IMR-90 (cell line): Measurements from ENCODE around the gene RALGAPA1. TPM values are rescaled to one million over a fixed set of nuclear protein-coding genes. Genes with fewer than 3 reads are reported as not detected.

Experiments used
- ATAC-seq: fragments of 200-7000 bp; cut with Tn5 transposase; 2 replicates; pipeline ENCODE4 v1.9.1; 2020; ENCODE audit warnings: low read depth, mild to moderate bottlenecking, moderate library complexity
- BruUV-seq: library from RNA; stranded (reverse); fragments of 400-500 nt; replicated peaks from 2 replicates; lab custom pipeline; 2021; lab: Mats Ljungman, UMichigan
- CTCF ChIA-PET: fragments of 300-600 bp; formaldehyde crosslinking; extraction: SDS; loops from one replicate; lab custom pipeline; 2021; ENCODE audit warnings: antibody characterized with exemption; lab: Yijun Ruan, JAX
- POLR2A ChIA-PET: fragments of 300-600 bp; sonication (Branson Sonifier 250); formaldehyde crosslinking; loops from one replicate; lab custom pipeline; 2022; ENCODE audit warnings: antibody characterized with exemption; ENCODE audit not compliant: unreplicated experiment; lab: Charles Lee
- DNase-seq: peaks from one replicate; pipeline ENCODE4 v3.0.0; 2013
- H2AFZ ChIP-seq: replicated peaks from 2 replicates; pipeline ENCODE3; 2013; ENCODE audit warnings: low read length, mild to moderate bottlenecking; ENCODE audit not compliant: poor library complexity
- H2AK5ac ChIP-seq: 2 replicates; pipeline ENCODE4 v1.6.1; 2013; ENCODE audit warnings: low read depth, low read length, inconsistent platforms
- H2AK9ac ChIP-seq: replicated peaks from 2 replicates; pipeline ENCODE3; 2013; ENCODE audit warnings: mild to moderate bottlenecking, low read depth, low read length, moderate library complexity; ENCODE audit not compliant: poor library complexity
- H2BK120ac ChIP-seq: 2 replicates; pipeline ENCODE4 v1.6.1; 2013; ENCODE audit warnings: low read depth, low read length, inconsistent platforms
- H2BK15ac ChIP-seq: 3 replicates; pipeline ENCODE4 v1.6.1; 2013; ENCODE audit warnings: low read depth, low read length, inconsistent platforms
- H2BK20ac ChIP-seq: 2 replicates; pipeline ENCODE4 v1.6.1; 2013; ENCODE audit warnings: low read depth, mild to moderate bottlenecking, inconsistent platforms, low read length, moderate library complexity
- H2BK5ac ChIP-seq: 2 replicates; pipeline ENCODE4 v1.6.1; 2013; ENCODE audit warnings: mild to moderate bottlenecking, low read depth, low read length, inconsistent platforms; ENCODE audit not compliant: poor library complexity, severe bottlenecking
- H3K14ac ChIP-seq: replicated peaks from 2 replicates; pipeline ENCODE4 v1.6.1; 2013; ENCODE audit warnings: low read depth, low read length, inconsistent platforms
- H3K18ac ChIP-seq: 2 replicates; pipeline ENCODE4 v1.6.1; 2013; ENCODE audit warnings: low read depth, low read length, control low read depth
- H3K23ac ChIP-seq: 2 replicates; pipeline ENCODE4 v1.6.1; 2013; ENCODE audit warnings: low read depth, low read length, inconsistent platforms
- H3K27ac ChIP-seq: 2 replicates; pipeline ENCODE4 v1.5.1; 2013; ENCODE audit warnings: mild to moderate bottlenecking, control low read depth, low read length; ENCODE audit not compliant: insufficient read depth
- H3K27me3 ChIP-seq: 2 replicates; pipeline ENCODE4 v1.6.1; 2013; ENCODE audit warnings: low read length; ENCODE audit not compliant: control insufficient read depth, insufficient read depth
- H3K36me3 ChIP-seq: 2 replicates; pipeline ENCODE4 v1.6.1; 2013; ENCODE audit warnings: low read length, mixed read lengths; ENCODE audit not compliant: control insufficient read depth, insufficient read depth
- H3K4ac ChIP-seq: 2 replicates; pipeline ENCODE4 v1.6.1; 2013; ENCODE audit warnings: low read depth, low read length, inconsistent platforms
- H3K4me1 ChIP-seq: 2 replicates; pipeline ENCODE4 v1.6.1; 2013; ENCODE audit warnings: low read length, mixed read lengths; ENCODE audit not compliant: control insufficient read depth, insufficient read depth
- H3K4me2 ChIP-seq: 2 replicates; pipeline ENCODE4 v1.6.1; 2013; ENCODE audit warnings: low read depth, mild to moderate bottlenecking, control low read depth, low read length, moderate library complexity
- H3K4me3 ChIP-seq: 2 replicates; pipeline ENCODE4 v1.5.1; 2013; ENCODE audit warnings: low read depth, mild to moderate bottlenecking, control low read depth, low read length, moderate library complexity; ENCODE audit not compliant: insufficient read depth
- H3K56ac ChIP-seq: 2 replicates; pipeline ENCODE4 v1.6.1; 2013; ENCODE audit warnings: low read length, inconsistent platforms; ENCODE audit not compliant: insufficient read depth; ENCODE audit errors: extremely low read depth
- H3K79me1 ChIP-seq, 2 experiments: 2 replicates each; pipeline ENCODE4 v1.6.1; 2013; ENCODE audit warnings: low read length in 2 of 2, inconsistent platforms in 1 of 2, low read depth in 1 of 2
- H3K9ac ChIP-seq: 2 replicates; pipeline ENCODE4 v1.6.1; 2013; ENCODE audit warnings: low read depth, low read length, control low read depth
- H3K9me1 ChIP-seq: 2 replicates; pipeline ENCODE4 v1.6.1; 2013; ENCODE audit warnings: low read length, inconsistent platforms; ENCODE audit not compliant: insufficient read depth
- H3K9me3 ChIP-seq: 2 replicates; pipeline ENCODE4 v1.6.1; 2013; ENCODE audit warnings: low read length; ENCODE audit not compliant: control insufficient read depth, insufficient read depth
- H4K20me1 ChIP-seq: 2 replicates; pipeline ENCODE4 v1.6.1; 2013; ENCODE audit warnings: low read length, inconsistent platforms; ENCODE audit not compliant: insufficient read depth
- H4K5ac ChIP-seq: 2 replicates; pipeline ENCODE4 v1.6.1; 2013; ENCODE audit warnings: mild to moderate bottlenecking, low read depth, low read length, control low read depth
- H4K8ac ChIP-seq, 2 experiments: 2 replicates each; pipeline ENCODE4 v1.6.1; 2013; ENCODE audit warnings: low read depth in 2 of 2, low read length in 2 of 2, control low read depth in 1 of 2, inconsistent platforms in 1 of 2
- H4K91ac ChIP-seq: 2 replicates; pipeline ENCODE4 v1.6.1; 2013; ENCODE audit warnings: low read depth, low read length, inconsistent platforms; ENCODE audit not compliant: insufficient read depth
- BHLHE40 ChIP-seq: fragments of 150-350 bp; IDR thresholded peaks from 2 replicates; pipeline ENCODE4 v1.6.1; 2016; ENCODE audit warnings: mild to moderate bottlenecking, low read depth, low read length
- CEBPB ChIP-seq: IDR thresholded peaks from 2 replicates; pipeline ENCODE4 v1.6.1; 2012; ENCODE audit warnings: low read depth, low read length, improper control_type of control experiment
- MXI1 ChIP-seq: IDR thresholded peaks from 2 replicates; pipeline ENCODE4 v1.6.1; 2012; ENCODE audit warnings: low read depth, mild to moderate bottlenecking, low read length, moderate library complexity, borderline replicate concordance
- RFX5 ChIP-seq: IDR thresholded peaks from 2 replicates; pipeline ENCODE4 v1.8.0; 2012; ENCODE audit warnings: low read depth, mild to moderate bottlenecking, low read length, moderate library complexity
- WGBS, 2 experiments: methylation state at CpG; one replicate each; pipeline versions ENCODE4 v1.1.5 to v1.1.7; 2013; ENCODE audit warnings: missing lambda C conversion rate in 2 of 2; ENCODE audit not compliant: insufficient read length in 1 of 2; ENCODE audit errors: extremely low coverage in 2 of 2; 5-methylcytosine and 5-hydroxymethylcytosine counted together
- dilution Hi-C: fragments of 300-500 bp; cut with HindIII; formaldehyde crosslinking; loops from one replicate; pipeline ENCODE4 v1.14.3; 2018; ENCODE audit warnings: low sequenced_read_pairs; ENCODE audit not compliant: unreplicated experiment
- in situ Hi-C: fragments of 300-500 bp; cut with MboI; formaldehyde crosslinking; loops from 3 replicates; pipeline ENCODE4 v1.14.3; 2019; ENCODE audit warnings: low sequenced_read_pairs, inconsistent platforms, mixed read lengths
- intact Hi-C: fragments of 100-400 bp; cut with micrococcal nuclease; formaldehyde crosslinking; loops from 2 replicates; pipeline ENCODE4 v1.10.0; 2022
- polyA plus RNA-seq, 3 experiments: library from polyadenylated mRNA; depleted of rRNA; stranded (reverse); fragments of >200 nt; gene quantifications; 2 replicates each; pipeline ENCODE4 v1.2.3, GENCODE V29; 2012; ENCODE audit warnings: low replicate concordance in 1 of 3
- total RNA-seq: library from RNA; depleted of rRNA; stranded (reverse); fragments of >200 nt; gene quantifications from 2 replicates; pipeline ENCODE4 v1.2.3, GENCODE V29; 2012
- TF ChIP-seq, protein P1 (sequence below): conservative IDR thresholded peaks from 2 replicates; pipeline ENCODE4 v1.5.1; 2012; ENCODE audit warnings: mild to moderate bottlenecking, low read depth, low read length, improper control_type of control experiment

The RALGAPA1 gene
- total and polyA plus RNA-seq, 2 of the 4 experiments (the other 2 are of a cell fraction), result 5.1 to 25.6 TPM

- Histone ChIP-seq H3K4ac (no peak overlapping the region), H3K56ac (no peak overlapping the region), H3K9ac (no peak overlapping the region), H3K23ac (no peak overlapping the region), H4K8ac (no peak overlapping the region), H2BK20ac (no peak overlapping the region), H2BK15ac (no peak overlapping the region), H2AFZ (no peak overlapping the region), H3K4me2 (no peak overlapping the region), H2AK9ac (no peak overlapping the region), H2BK5ac (no peak overlapping the region), H3K36me3 (no peaks in the 10 kb centered on the region), H2BK120ac (no peak overlapping the region), H3K18ac (no peak overlapping the region), H3K9me3 (no peaks in the 10 kb centered on the region), H4K5ac (no peak overlapping the region), H3K27me3 (no peaks in the 10 kb centered on the region), H3K14ac (no peak overlapping the region), H3K79me1 (peaks cover 3 to 18% of the 10 kb centered on the region in 2 experiments), H3K9me1 (no peaks in the 10 kb centered on the region), H3K27ac (no peak overlapping the region), H4K20me1 (peaks cover 12% of the 10 kb centered on the region; the same call in 1 of the 2 replicates), H4K91ac (no peak overlapping the region), H2AK5ac (no peak overlapping the region), H3K4me1 (no peaks in the 10 kb centered on the region; the same call in 1 of the 2 replicates), H3K4me3 (no peak overlapping the region)
- WGBS, 2 experiments, result no CpG with 5 or more reads among the region's 2 CpGs
- no peak for DNase-seq
- CTCF ChIA-PET, result interaction anchor here (1.0 to 2.9 kb wide), 2 partner anchors 8 to 13 kb away, joined by 5 to 10 read pairs; no protein-coding TSS in a partner anchor
- in situ Hi-C loops, result loop anchor here (25.0 kb wide), 1 partner anchor 672 kb away; no protein-coding TSS in a partner anchor
- BruUV-seq, result no TSS peak
- POLR2A ChIA-PET, result no interaction called here
- TF ChIP-seq CEBPB, result no peak
- no peak for TF ChIP-seq RFX5
- no peak for TF ChIP-seq MXI1
- TF ChIP-seq BHLHE40, result no peak
- TF ChIP-seq, protein P1, sequence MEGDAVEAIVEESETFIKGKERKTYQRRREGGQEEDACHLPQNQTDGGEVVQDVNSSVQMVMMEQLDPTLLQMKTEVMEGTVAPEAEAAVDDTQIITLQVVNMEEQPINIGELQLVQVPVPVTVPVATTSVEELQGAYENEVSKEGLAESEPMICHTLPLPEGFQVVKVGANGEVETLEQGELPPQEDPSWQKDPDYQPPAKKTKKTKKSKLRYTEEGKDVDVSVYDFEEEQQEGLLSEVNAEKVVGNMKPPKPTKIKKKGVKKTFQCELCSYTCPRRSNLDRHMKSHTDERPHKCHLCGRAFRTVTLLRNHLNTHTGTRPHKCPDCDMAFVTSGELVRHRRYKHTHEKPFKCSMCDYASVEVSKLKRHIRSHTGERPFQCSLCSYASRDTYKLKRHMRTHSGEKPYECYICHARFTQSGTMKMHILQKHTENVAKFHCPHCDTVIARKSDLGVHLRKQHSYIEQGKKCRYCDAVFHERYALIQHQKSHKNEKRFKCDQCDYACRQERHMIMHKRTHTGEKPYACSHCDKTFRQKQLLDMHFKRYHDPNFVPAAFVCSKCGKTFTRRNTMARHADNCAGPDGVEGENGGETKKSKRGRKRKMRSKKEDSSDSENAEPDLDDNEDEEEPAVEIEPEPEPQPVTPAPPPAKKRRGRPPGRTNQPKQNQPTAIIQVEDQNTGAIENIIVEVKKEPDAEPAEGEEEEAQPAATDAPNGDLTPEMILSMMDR, result no peak
- no peak for ATAC-seq
- intact Hi-C loops, result loop anchor here (5.0 kb wide), 2 partner anchors 62 to 122 kb away; no protein-coding TSS in a partner anchor
- dilution Hi-C loops, result no loop called here
Observed at GRCh38 chr14:35809597-35809996, 502 bp upstream of the RALGAPA1 start.
